Activated CD8-positive, alpha-beta memory T cell treated with anti-CD3 and anti-CD28 coated beads for 48 hours (primary cell): Measurements from ENCODE around the gene CITED1.

Experiments
- DNase-seq, 3 experiments: peaks; one replicate each; pipeline ENCODE4 v3.0.0-alpha.2; 2020; ENCODE audit warnings: low read depth in 2 of 3, low spot score in 2 of 3

The CITED1 gene

GRCh38 chrX:72309297-72310071, 3.8 kb upstream of the CITED1 start:
- DNase-seq = no peak

GRCh38 chrX:72308566-72309296, 3.0 kb upstream of the CITED1 start:
- DNase-seq = no peak

GRCh38 chrX:72308209-72308565, 2.5 kb upstream of the CITED1 start:
- DNase-seq = no peak

- no peak for DNase-seq
Observed at GRCh38 chrX:72307646-72308051, 1.9 kb upstream of the CITED1 start.

GRCh38 chrX:72306851-72307645, 1.3 kb upstream of the CITED1 start:
- no peak for DNase-seq

GRCh38 chrX:72306085-72306801, 529 bp upstream of the CITED1 start:
- no peak for DNase-seq

- no peak for DNase-seq
Observed at GRCh38 chrX:72304877-72305276, 837 bp downstream of the CITED1 start.

- no peak for DNase-seq
Observed at GRCh38 chrX:72301781-72302180, 3.9 kb downstream of the CITED1 start.

- no peak for DNase-seq
Observed at GRCh38 chrX:72299891-72300630, 5.7 kb downstream of the CITED1 start.

- no peak for DNase-seq
Observed at GRCh38 chrX:72297953-72298730, 7.6 kb downstream of the CITED1 start.

- DNase-seq = no peak
Observed at GRCh38 chrX:72296991-72297390, 8.7 kb downstream of the CITED1 start.

GRCh38 chrX:72295745-72296144, 10.0 kb downstream of the CITED1 start:
- DNase-seq = no peak

GRCh38 chrX:72294497-72294896, 11.2 kb downstream of the CITED1 start:
- DNase-seq = no peak

- no peak for DNase-seq
Observed at GRCh38 chrX:72282302-72282701, 23.4 kb downstream of the CITED1 start.

GRCh38 chrX:72280321-72280845, 25.3 kb downstream of the CITED1 start:
- no peak for DNase-seq

GRCh38 chrX:72276478-72276953, 29.2 kb downstream of the CITED1 start:
- DNase-seq = no peak

- DNase-seq = no peak
Observed at GRCh38 chrX:72274526-72274925, 31.2 kb downstream of the CITED1 start.

GRCh38 chrX:72273718-72274117, 32.0 kb downstream of the CITED1 start:
- DNase-seq = no peak

GRCh38 chrX:72272868-72273267, 32.8 kb downstream of the CITED1 start:
- no peak for DNase-seq
